Measurements from ENCODE around the gene TMBIM1.

DNA sequence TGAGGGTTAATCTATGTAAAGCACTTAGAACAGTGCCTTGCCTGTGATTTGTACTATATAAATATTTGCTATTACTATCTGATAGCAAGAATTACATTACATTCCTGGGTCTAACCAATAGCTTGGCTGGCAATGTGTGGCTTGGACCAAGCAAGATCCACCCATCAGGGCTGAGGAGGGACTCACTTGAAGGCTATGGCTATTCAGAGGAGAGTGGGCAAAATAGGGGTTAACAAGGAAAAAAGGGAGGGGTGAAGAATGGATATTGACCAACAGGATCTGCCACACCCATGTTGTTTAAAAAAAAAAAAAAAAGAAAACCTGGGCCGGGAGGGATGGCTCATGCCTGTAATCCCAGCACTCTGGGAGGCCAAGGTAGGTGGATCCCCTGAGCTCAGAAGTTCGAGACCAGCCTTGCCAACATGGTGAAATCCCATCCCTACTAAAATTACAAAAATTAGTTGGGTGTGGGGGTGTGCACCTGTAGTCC is 20.0 kb upstream of the TMBIM1 start:
- no peak for TF ChIP-seq CTCF (conservative IDR thresholded peaks at IDR 0.05)
- no peak for TF ChIP-seq EZH2 (IDR thresholded peaks at IDR 0.05; ENCODE audit: low read depth)
